ENCODE results near the gene MET.

GRCh38 chr7:116678780-116679179 is 6.8 kb downstream of the MET start:
- TF ChIP-seq REST (IDR thresholded peaks at IDR 0.05; ENCODE audit: borderline replicate concordance) = no peak
- TF ChIP-seq POLR2AphosphoS5 (IDR thresholded peaks at IDR 0.05) = no peak
- TF ChIP-seq EZH2 (IDR thresholded peaks at IDR 0.05; ENCODE audit: borderline replicate concordance, insufficient read depth, low read length, poor library complexity, severe bottlenecking) = no peak
- no peak for TF ChIP-seq CTCF (IDR thresholded peaks at IDR 0.05; ENCODE audit: poor library complexity, severe bottlenecking)
- no peak for TF ChIP-seq EP300 (conservative IDR thresholded peaks at IDR 0.05; ENCODE audit: poor library complexity, severe bottlenecking)
- no peak for TF ChIP-seq RAD21 (conservative IDR thresholded peaks at IDR 0.05)
- TF ChIP-seq TAF1 (IDR thresholded peaks at IDR 0.05; ENCODE audit: low read depth) = no peak
- no peak for TF ChIP-seq SMC3 (conservative IDR thresholded peaks at IDR 0.05; ENCODE audit: poor library complexity)
